Inflammatory macrophage (primary cell): Measurements from ENCODE around the gene SPTBN4.
"Not testable (repeated sequence)": the region's sequence is repeated elsewhere in the genome, so short reads cannot be mapped to it uniquely, and the experiment has no call there.

Experiments used
- DNase-seq, 2 donors: peaks; one replicate each; pipeline ENCODE4 v3.0.0-alpha.2; 2020 to 2022

Gene SPTBN4

GRCh38 chr19:40621966-40622772 is 155.4 kb downstream of the SPTBN4 start:
- no peak for DNase-seq

- no peak for DNase-seq
These were observed 155.9 kb downstream of the SPTBN4 start for GRCh38 chr19:40622773-40623075.

DNA sequence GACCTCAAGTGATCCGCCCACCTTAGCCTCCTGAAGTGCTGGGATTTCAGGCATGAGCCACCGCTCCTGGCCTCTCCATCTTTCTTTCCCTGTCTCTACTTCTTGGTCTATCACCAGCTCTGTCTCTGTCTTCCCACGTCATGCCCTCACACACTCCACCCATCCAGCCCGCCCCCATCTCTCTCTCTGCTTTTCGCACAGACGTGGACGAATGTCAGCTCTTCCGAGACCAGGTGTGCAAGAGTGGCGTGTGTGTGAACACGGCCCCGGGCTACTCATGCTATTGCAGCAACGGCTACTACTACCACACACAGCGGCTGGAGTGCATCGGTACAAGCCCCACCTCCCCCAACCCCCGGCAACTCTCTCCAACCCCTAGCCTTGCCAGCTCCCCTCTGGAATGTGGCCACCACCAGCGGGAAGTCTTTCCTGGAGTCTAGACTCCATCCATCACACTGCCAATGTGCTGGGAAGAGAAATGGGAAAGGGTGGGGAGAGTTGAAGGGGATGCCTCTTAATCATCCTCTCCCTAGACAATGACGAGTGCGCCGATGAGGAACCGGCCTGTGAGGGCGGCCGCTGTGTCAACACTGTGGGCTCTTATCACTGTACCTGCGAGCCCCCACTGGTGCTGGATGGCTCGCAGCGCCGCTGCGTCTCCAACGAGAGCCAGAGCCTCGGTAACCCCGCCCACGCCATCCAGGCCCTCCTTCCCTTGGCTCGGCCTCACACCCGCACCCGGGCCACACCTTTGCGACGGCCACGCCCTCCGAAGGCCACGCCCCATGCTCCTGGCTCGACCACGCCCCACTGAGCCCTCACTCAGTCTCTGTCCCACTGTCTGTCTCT is 156.8 kb downstream of the SPTBN4 start:
- DNase-seq = no peak

- DNase-seq = not testable (repeated sequence)
These were observed 157.8 kb downstream of the SPTBN4 start for GRCh38 chr19:40624369-40625153.

DNA sequence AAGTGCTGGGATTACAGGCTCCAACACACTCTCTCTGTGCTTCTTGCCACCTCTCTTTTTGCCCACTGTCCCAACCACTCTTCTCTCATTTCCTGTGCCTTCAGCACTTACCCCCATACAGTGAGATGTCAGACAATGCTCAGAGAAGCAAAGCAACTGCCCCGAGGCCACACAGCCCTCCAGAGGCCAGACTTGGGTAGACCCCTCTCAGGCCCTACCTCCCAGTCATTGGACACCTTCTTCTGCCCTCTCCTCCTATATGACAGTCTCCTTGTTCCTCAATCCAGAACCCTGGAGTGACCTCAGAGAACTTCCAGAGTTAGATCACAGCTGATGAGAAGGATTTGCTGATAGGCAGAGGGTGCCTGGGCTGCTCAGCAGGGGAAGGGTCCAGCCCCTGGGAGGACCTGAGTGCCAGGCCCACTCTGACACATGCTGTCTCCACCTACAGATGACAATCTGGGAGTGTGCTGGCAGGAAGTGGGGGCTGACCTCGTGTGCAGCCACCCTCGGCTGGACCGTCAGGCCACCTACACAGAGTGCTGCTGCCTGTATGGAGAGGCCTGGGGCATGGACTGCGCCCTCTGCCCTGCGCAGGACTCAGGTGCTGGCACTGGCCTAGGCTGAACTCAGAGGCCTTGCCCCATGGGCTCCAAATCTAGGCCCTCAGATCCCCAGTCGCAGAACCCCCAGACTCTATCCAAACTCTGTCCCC is 158.8 kb downstream of the SPTBN4 start:
- DNase-seq = peak; percentile 17 to 64
